NCI-H1417 (cell line): ENCODE results near the gene ORC4.

Experiments used
- DNase-seq, 3 experiments: peaks; one replicate each; lab custom pipeline; 2025; lab: John Stamatoyannopoulos, UW

ORC4 gene

GRCh38 chr2:147934881-147935620 is 85.5 kb downstream of the ORC4 start:
- no peak for DNase-seq

GRCh38 chr2:147933931-147934330 is 86.6 kb downstream of the ORC4 start:
- DNase-seq, result no peak

- DNase-seq, result no peak
These were observed 93.4 kb downstream of the ORC4 start for GRCh38 chr2:147927053-147927588.

- DNase-seq, result no peak
These were observed 94.7 kb downstream of the ORC4 start for GRCh38 chr2:147925886-147926285.

- no peak for DNase-seq
These were observed 95.9 kb downstream of the ORC4 start for GRCh38 chr2:147924647-147925046.

- DNase-seq, result no peak
These were observed 96.7 kb downstream of the ORC4 start for GRCh38 chr2:147923846-147924245.

- DNase-seq, result no peak
These were observed 103.4 kb downstream of the ORC4 start for GRCh38 chr2:147917161-147917560.

- no peak for DNase-seq
These were observed 103.8 kb downstream of the ORC4 start for GRCh38 chr2:147916723-147917122.

- DNase-seq, result no peak
These were observed 104.5 kb downstream of the ORC4 start for GRCh38 chr2:147916067-147916466.

GRCh38 chr2:147913701-147914480 is 106.6 kb downstream of the ORC4 start:
- DNase-seq, result peak in 1 of 3 experiments; percentile 14

GRCh38 chr2:147910990-147911473 is 109.5 kb downstream of the ORC4 start:
- DNase-seq, result peak; percentile 15 to 77 (median 49)

GRCh38 chr2:147909178-147909577 is 111.4 kb downstream of the ORC4 start:
- no peak for DNase-seq

- DNase-seq, result no peak
These were observed 116.5 kb downstream of the ORC4 start for GRCh38 chr2:147904051-147904450.

- DNase-seq, result no peak
These were observed 131.9 kb downstream of the ORC4 start for GRCh38 chr2:147888680-147889079.

- no peak for DNase-seq
These were observed 134.4 kb downstream of the ORC4 start for GRCh38 chr2:147886136-147886535.

GRCh38 chr2:147884830-147885229 is 135.7 kb downstream of the ORC4 start:
- no peak for DNase-seq

- DNase-seq, result no peak
These were observed 137.9 kb downstream of the ORC4 start for GRCh38 chr2:147882631-147883030.
